ENCODE data around the gene CPSF7. TPM values are rescaled to one million over a fixed set of nuclear protein-coding genes. Genes with fewer than 3 reads are reported as not detected.

The CPSF7 gene
- total RNA-seq, 1 experiment from 2014 or later = 123 TPM

- ChIA-PET POLR2A (interaction anchor here (0.6 to 2.1 kb wide), 16 partner anchors 10 to 238 kb away, joined by 3 to 16 read pairs (median 4); partner anchors contain the start of genes CYB561A3, LRRC10B, TMEM138 and TMEM216), CTCF (interaction anchor here (0.6 to 1.8 kb wide), 9 partner anchors 17 to 209 kb away, joined by 3 to 13 read pairs (median 6); partner anchors contain the start of genes CYB561A3 and TMEM138)
- peaks cover 8% of the 10 kb centered on the region; the same call in 1 of the 2 replicates for H3K4me1 ChIP-seq
- H3K36me3 ChIP-seq (ENCODE audit: control insufficient read depth, insufficient read depth, low read length) = peaks cover 2% of the 10 kb centered on the region
- DNase-seq = peak; percentile 82 to 93
- BruUV-seq (replicated peaks) = no TSS peak
- no peaks in the 10 kb centered on the region for H3K27me3 ChIP-seq (replicated peaks; ENCODE audit: control insufficient read depth, insufficient read depth, low read length)
- H3K9me3 ChIP-seq = no peaks in the 10 kb centered on the region
- H3K36me3 Mint-ChIP-seq (ENCODE audit: insufficient read depth, unreplicated experiment) = peaks cover 75% of the 10 kb centered on the region
- peak overlapping the region; percentile 92 for H3K4me3 Mint-ChIP-seq (ENCODE audit: unreplicated experiment)
- H3K27me3 Mint-ChIP-seq (ENCODE audit: insufficient read depth, unreplicated experiment) = no peaks in the 10 kb centered on the region
- intact Hi-C loops (cut with micrococcal nuclease; ENCODE audit: unreplicated experiment) = no loop called here
- H3K4me1 Mint-ChIP-seq (ENCODE audit: low read depth, unreplicated experiment) = peaks cover 6% of the 10 kb centered on the region
- H3K9me3 Mint-ChIP-seq (ENCODE audit: unreplicated experiment) = no peaks in the 10 kb centered on the region
- peak overlapping the region; percentile 98 for H3K27ac Mint-ChIP-seq (ENCODE audit: unreplicated experiment)
- TF ChIP-seq, protein P1, sequence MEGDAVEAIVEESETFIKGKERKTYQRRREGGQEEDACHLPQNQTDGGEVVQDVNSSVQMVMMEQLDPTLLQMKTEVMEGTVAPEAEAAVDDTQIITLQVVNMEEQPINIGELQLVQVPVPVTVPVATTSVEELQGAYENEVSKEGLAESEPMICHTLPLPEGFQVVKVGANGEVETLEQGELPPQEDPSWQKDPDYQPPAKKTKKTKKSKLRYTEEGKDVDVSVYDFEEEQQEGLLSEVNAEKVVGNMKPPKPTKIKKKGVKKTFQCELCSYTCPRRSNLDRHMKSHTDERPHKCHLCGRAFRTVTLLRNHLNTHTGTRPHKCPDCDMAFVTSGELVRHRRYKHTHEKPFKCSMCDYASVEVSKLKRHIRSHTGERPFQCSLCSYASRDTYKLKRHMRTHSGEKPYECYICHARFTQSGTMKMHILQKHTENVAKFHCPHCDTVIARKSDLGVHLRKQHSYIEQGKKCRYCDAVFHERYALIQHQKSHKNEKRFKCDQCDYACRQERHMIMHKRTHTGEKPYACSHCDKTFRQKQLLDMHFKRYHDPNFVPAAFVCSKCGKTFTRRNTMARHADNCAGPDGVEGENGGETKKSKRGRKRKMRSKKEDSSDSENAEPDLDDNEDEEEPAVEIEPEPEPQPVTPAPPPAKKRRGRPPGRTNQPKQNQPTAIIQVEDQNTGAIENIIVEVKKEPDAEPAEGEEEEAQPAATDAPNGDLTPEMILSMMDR (IDR thresholded peaks at IDR 0.05; ENCODE audit: insufficient read depth in 1 of 2, low read depth in 1 of 2, low read length in 1 of 2, severe bottlenecking in 1 of 2, unreplicated experiment in 1 of 2) = peak in 1 of 2 experiments; percentile 43
- H3K4me3 ChIP-seq (ENCODE audit: low read depth, low read length) = peak overlapping the region; percentile 67
These were observed 457 bp downstream of the CPSF7 start for GRCh38 chr11:61429346-61429690.

DNA sequence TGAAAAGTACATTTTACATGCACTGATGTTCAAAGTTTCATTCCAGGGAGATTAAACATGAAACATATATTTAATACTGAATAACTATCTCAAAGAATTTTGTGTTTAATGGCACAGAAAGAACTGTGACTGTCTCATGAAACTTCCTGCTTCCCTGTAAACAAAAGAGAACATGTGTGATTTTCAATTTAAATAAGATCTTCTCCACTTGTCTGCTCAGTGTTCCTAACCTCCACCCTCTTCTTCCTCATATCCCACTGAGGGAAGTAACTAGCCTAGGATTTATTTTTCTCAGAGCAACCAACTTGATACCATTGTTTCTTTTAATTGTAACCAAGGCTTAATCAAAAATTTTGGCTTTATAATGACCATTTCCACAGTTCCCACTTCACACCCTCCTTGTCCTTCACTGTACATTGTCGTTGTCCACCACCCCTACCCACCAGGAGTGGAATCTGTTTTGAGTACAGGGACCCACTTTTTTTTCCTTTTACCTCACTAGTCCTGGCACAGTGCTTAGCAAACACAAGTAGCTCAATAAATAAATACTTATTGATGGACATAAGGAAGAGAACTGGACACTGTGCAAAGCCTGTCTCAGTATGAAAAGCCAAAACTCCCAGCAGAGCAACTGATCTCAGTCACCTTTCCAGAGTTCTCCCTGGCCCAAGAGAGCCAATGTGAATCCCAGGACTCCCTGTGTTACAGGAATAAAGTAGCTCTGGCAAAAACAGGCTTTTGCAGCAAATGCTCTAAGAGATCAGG, 4.2 kb downstream of the CPSF7 start:
- H3K36me3 ChIP-seq (ENCODE audit: control insufficient read depth, insufficient read depth, low read length) = peaks cover 10% of the 10 kb centered on the region
- Mint-ChIP-seq H3K9me3 (ENCODE audit: unreplicated experiment) (no peaks in the 10 kb centered on the region), H3K4me1 (ENCODE audit: low read depth, unreplicated experiment) (peaks cover 6% of the 10 kb centered on the region), H3K27me3 (ENCODE audit: insufficient read depth, unreplicated experiment) (no peaks in the 10 kb centered on the region), H3K27ac (ENCODE audit: unreplicated experiment) (no peak overlapping the region), H3K4me3 (ENCODE audit: unreplicated experiment) (no peak overlapping the region), H3K36me3 (ENCODE audit: insufficient read depth, unreplicated experiment) (peaks cover 99% of the 10 kb centered on the region)
- BruUV-seq (replicated peaks) = no TSS peak
- ChIA-PET POLR2A (interaction anchor here (0.6 kb wide), 1 partner anchor 64 kb away, joined by 4 read pairs; the partner anchor contains the start of genes CYB561A3 and TMEM138), CTCF (no interaction called here)
- peaks cover 8% of the 10 kb centered on the region; the same call in 1 of the 2 replicates for H3K4me1 ChIP-seq
- no peak overlapping the region for H3K4me3 ChIP-seq (ENCODE audit: low read depth, low read length)
- TF ChIP-seq, protein P1 (IDR thresholded peaks at IDR 0.05; ENCODE audit: insufficient read depth in 1 of 2, low read depth in 1 of 2, low read length in 1 of 2, severe bottlenecking in 1 of 2, unreplicated experiment in 1 of 2) = no peak
- intact Hi-C loops (cut with micrococcal nuclease; ENCODE audit: unreplicated experiment) = no loop called here
- no peaks in the 10 kb centered on the region for H3K27me3 ChIP-seq (replicated peaks; ENCODE audit: control insufficient read depth, insufficient read depth, low read length)
- no peaks in the 10 kb centered on the region for H3K9me3 ChIP-seq
- DNase-seq = no peak

DNA sequence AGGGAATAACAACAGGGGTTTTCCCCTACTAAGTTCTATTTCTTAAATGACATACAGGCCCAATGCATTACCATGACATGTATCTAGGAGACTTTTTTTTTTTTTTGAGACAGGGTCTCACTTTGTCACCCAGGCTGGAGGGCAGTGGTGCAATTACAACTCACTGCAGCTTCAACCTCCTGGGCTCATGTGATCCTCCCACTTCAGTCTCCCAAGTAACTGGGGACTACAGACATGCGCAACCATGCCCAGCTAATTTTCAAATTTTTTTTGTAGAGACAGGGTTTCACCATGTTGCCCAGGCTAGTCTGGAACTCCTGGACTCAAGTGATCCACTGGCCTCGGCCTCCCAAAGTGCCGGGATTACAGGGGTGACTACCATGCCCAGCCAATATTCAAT, 7.5 kb downstream of the CPSF7 start:
- intact Hi-C loops (cut with micrococcal nuclease; ENCODE audit: unreplicated experiment) = no loop called here
- no TSS peak for BruUV-seq (replicated peaks)
- Mint-ChIP-seq H3K4me3 (ENCODE audit: unreplicated experiment) (no peak overlapping the region), H3K4me1 (ENCODE audit: low read depth, unreplicated experiment) (no peaks in the 10 kb centered on the region), H3K27ac (ENCODE audit: unreplicated experiment) (no peak overlapping the region), H3K27me3 (ENCODE audit: insufficient read depth, unreplicated experiment) (no peaks in the 10 kb centered on the region), H3K9me3 (ENCODE audit: unreplicated experiment) (no peaks in the 10 kb centered on the region), H3K36me3 (ENCODE audit: insufficient read depth, unreplicated experiment) (peaks cover 100% of the 10 kb centered on the region)
- no peaks in the 10 kb centered on the region for H3K4me1 ChIP-seq
- DNase-seq = no peak
- TF ChIP-seq, protein P1 (IDR thresholded peaks at IDR 0.05; ENCODE audit: insufficient read depth in 1 of 2, low read depth in 1 of 2, low read length in 1 of 2, severe bottlenecking in 1 of 2, unreplicated experiment in 1 of 2) = no peak
- no peaks in the 10 kb centered on the region for H3K27me3 ChIP-seq (replicated peaks; ENCODE audit: control insufficient read depth, insufficient read depth, low read length)
- no peak overlapping the region for H3K4me3 ChIP-seq (ENCODE audit: low read depth, low read length)
- H3K36me3 ChIP-seq (ENCODE audit: control insufficient read depth, insufficient read depth, low read length) = peaks cover 13% of the 10 kb centered on the region
- no peaks in the 10 kb centered on the region for H3K9me3 ChIP-seq
- POLR2A ChIA-PET = no interaction called here
- CTCF ChIA-PET = no interaction called here

Measured in Caco-2 (cell line).